CD8-positive, alpha-beta memory T cell (primary cell): Measurements from ENCODE around the gene PRRX1. TPM values are rescaled to one million over a fixed set of nuclear protein-coding genes. Genes with fewer than 3 reads are reported as not detected.

ENCODE experiments used
- CTCF ChIA-PET: fragments of 350-600 bp; sonication (Branson Sonifier 250); formaldehyde crosslinking; loops from one replicate; lab custom pipeline; 2021; ENCODE audit warnings: antibody characterized with exemption; lab: Charles Lee
- POLR2A ChIA-PET: fragments of 350-600 bp; sonication (Branson Sonifier 250); formaldehyde crosslinking; loops from one replicate; lab custom pipeline; 2021; ENCODE audit warnings: antibody characterized with exemption; lab: Charles Lee
- DNase-seq, 5 donors: peaks; one replicate each; pipeline versions ENCODE4 v3.0.0 to v3.0.0-alpha.2; 2020 to 2022; ENCODE audit warnings: mixed read lengths in 1 of 5
- H3K27ac ChIP-seq: one replicate; pipeline ENCODE4 v1.7.0; 2013; ENCODE audit warnings: low read depth, mild to moderate bottlenecking, low read length, moderate library complexity
- H3K27me3 ChIP-seq: 2 replicates; pipeline ENCODE4 v1.7.0; 2013; ENCODE audit warnings: low read length, mild to moderate bottlenecking; ENCODE audit not compliant: insufficient read depth, poor library complexity, severe bottlenecking
- H3K36me3 ChIP-seq: 2 replicates; pipeline ENCODE4 v1.7.0; 2013; ENCODE audit warnings: mild to moderate bottlenecking, low read length, moderate library complexity; ENCODE audit not compliant: insufficient read depth
- H3K4me1 ChIP-seq: 2 replicates; pipeline ENCODE4 v1.7.0; 2013; ENCODE audit warnings: mild to moderate bottlenecking, low read length, moderate library complexity; ENCODE audit not compliant: insufficient read depth
- H3K4me3 ChIP-seq: 2 replicates; pipeline ENCODE4 v1.7.0; 2013; ENCODE audit warnings: mild to moderate bottlenecking, low read length
- H3K9me3 ChIP-seq: 2 replicates; pipeline ENCODE4 v1.7.0; 2013; ENCODE audit warnings: mild to moderate bottlenecking, low read length
- H3K27ac Mint-ChIP-seq, 8 donors: one replicate each; pipeline ENCODE4 v1.8.0; 2020 to 2021; ENCODE audit warnings: mixed read lengths in 8 of 8, mild to moderate bottlenecking in 6 of 8, inconsistent platforms in 3 of 8, moderate library complexity in 3 of 8
- H3K27me3 Mint-ChIP-seq, 2 donors: one replicate each; pipeline ENCODE4 v1.8.0; 2020 to 2021; ENCODE audit warnings: mixed read lengths in 2 of 2, mild to moderate bottlenecking in 1 of 2, moderate library complexity in 1 of 2
- H3K36me3 Mint-ChIP-seq, 3 donors: one replicate each; pipeline ENCODE4 v1.8.0; 2020 to 2021; ENCODE audit warnings: mixed read lengths in 3 of 3, inconsistent platforms in 1 of 3, mild to moderate bottlenecking in 1 of 3
- H3K4me1 Mint-ChIP-seq, 3 donors: one replicate each; pipeline ENCODE4 v1.8.0; 2020 to 2021; ENCODE audit warnings: mixed read lengths in 3 of 3, inconsistent platforms in 1 of 3, mild to moderate bottlenecking in 1 of 3
- H3K4me3 Mint-ChIP-seq, 7 donors: one replicate each; pipeline ENCODE4 v1.8.0; 2020 to 2021; ENCODE audit warnings: mixed read lengths in 7 of 7, mild to moderate bottlenecking in 6 of 7, moderate library complexity in 4 of 7, inconsistent platforms in 2 of 7
- H3K9me3 Mint-ChIP-seq, 5 donors: one replicate each; pipeline ENCODE4 v1.8.0; 2020 to 2022; ENCODE audit warnings: mixed read lengths in 5 of 5, mild to moderate bottlenecking in 3 of 5, moderate library complexity in 2 of 5, inconsistent platforms in 1 of 5
- polyA plus RNA-seq: library from polyadenylated mRNA; unstranded; fragments of 300-500 nt; fragmentation: Illumina TruSeq; gene quantifications from one replicate; pipeline ENCODE4 v1.2.3, GENCODE V29; 2021
- total RNA-seq, 2 experiments: library from RNA; stranded (reverse); gene quantifications; one replicate each; pipeline ENCODE4 v1.2.3, GENCODE V29; 2021

The PRRX1 gene
- total and polyA plus RNA-seq, 3 experiments from 2014 or later, result not detected

DNA sequence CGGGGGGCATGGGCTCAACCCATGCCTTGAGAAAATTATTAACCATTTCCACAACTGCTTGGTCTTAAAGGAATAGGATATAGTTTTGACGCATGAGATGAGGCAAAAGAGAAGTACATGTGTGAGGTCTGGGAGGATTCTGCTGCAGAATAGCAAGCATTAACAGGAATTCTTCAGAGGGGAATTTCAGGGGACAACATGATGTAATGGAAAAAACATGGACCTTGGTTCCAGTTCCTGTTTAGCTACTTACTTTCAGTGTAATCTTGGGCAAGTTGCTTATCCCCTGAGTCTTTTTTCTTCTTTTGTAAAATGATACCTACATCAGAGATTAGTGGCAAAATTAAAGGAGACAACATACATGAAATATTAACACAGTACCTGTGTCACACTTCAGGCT, 85.6 kb downstream of the PRRX1 start:
- Mint-ChIP-seq H3K4me1 (no peaks in the 10 kb centered on the region), H3K36me3 (no peaks in the 10 kb centered on the region), H3K27ac (no peak overlapping the region), H3K27me3 (peaks cover 5 to 16% of the 10 kb centered on the region in 2 donors), H3K9me3 (peaks cover 0 to 2% (median 0%) of the 10 kb centered on the region in 5 donors), H3K4me3 (no peak overlapping the region)
- no peak overlapping the region for H3K4me3 ChIP-seq
- no peaks in the 10 kb centered on the region for H3K9me3 ChIP-seq
- no peaks in the 10 kb centered on the region for H3K27me3 ChIP-seq
- no peak for DNase-seq
- CTCF ChIA-PET, result interaction anchor here (1.7 kb wide), 1 partner anchor 9 kb away, joined by 4 read pairs; no protein-coding TSS in a partner anchor
- no peaks in the 10 kb centered on the region for H3K4me1 ChIP-seq
- POLR2A ChIA-PET, result no interaction called here
- no peak overlapping the region for H3K27ac ChIP-seq
- no peaks in the 10 kb centered on the region for H3K36me3 ChIP-seq

DNA sequence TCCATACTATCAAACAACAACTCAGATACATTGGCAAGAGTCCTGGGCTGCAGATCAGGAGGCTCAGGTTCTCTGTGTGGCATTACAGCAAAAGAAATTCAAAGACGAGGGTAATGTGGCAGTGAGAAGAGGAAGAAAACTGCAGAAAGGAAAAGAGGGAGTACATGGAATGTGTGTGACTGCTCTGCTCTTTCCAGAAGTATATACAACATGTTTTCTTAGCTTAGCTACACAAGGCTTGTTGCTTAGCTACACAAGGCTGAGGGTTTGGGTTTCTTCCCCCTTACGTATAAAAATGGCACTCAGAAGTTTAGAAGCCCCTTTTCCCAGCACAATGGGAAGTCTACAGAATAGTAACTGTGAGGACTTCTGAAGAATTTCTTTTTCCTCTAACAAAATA, 86.0 kb downstream of the PRRX1 start:
- Mint-ChIP-seq H3K27ac (no peak overlapping the region), H3K9me3 (peaks cover 0 to 2% (median 0%) of the 10 kb centered on the region in 5 donors), H3K27me3 (peaks cover 4 to 16% of the 10 kb centered on the region in 2 donors), H3K36me3 (no peaks in the 10 kb centered on the region), H3K4me3 (no peak overlapping the region), H3K4me1 (no peaks in the 10 kb centered on the region)
- Histone ChIP-seq H3K4me3 (no peak overlapping the region), H3K27me3 (no peaks in the 10 kb centered on the region), H3K4me1 (no peaks in the 10 kb centered on the region), H3K36me3 (no peaks in the 10 kb centered on the region), H3K9me3 (no peaks in the 10 kb centered on the region), H3K27ac (no peak overlapping the region)
- DNase-seq, result no peak
- ChIA-PET POLR2A (no interaction called here), CTCF (interaction anchor here (1.7 kb wide), 1 partner anchor 9 kb away, joined by 4 read pairs; no protein-coding TSS in a partner anchor)

DNA sequence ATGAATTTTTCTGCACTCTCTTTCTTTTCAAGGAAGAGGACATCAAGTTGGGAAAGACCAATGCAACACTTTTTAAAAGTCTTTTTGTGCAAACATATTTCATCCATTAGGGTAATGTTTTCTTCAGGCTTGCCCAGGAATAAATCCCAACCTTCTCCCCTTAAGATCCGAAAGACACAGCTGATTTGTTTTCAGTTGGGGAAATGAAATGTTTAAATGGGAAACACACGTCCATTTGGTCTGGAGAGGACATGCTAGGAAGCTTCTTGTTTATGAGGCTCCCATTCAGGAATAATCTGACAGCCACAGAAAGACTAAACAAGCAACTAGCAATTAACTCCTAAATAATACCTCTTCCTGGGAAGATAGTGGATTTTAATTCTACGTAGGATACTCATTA, 91.9 kb downstream of the PRRX1 start:
- Histone ChIP-seq H3K4me3 (no peak overlapping the region), H3K27me3 (no peaks in the 10 kb centered on the region), H3K27ac (no peak overlapping the region), H3K36me3 (no peaks in the 10 kb centered on the region), H3K4me1 (no peaks in the 10 kb centered on the region), H3K9me3 (no peaks in the 10 kb centered on the region)
- no peaks in the 10 kb centered on the region for H3K4me1 Mint-ChIP-seq
- ChIA-PET CTCF (no interaction called here), POLR2A (no interaction called here)
- no peak overlapping the region for H3K27ac Mint-ChIP-seq
- H3K27me3 Mint-ChIP-seq, result peaks cover 3 to 6% of the 10 kb centered on the region in 2 donors
- DNase-seq, result no peak
- peaks cover 0 to 2% (median 0%) of the 10 kb centered on the region in 5 donors for H3K9me3 Mint-ChIP-seq
- no peaks in the 10 kb centered on the region for H3K36me3 Mint-ChIP-seq
- H3K4me3 Mint-ChIP-seq, result no peak overlapping the region

DNA sequence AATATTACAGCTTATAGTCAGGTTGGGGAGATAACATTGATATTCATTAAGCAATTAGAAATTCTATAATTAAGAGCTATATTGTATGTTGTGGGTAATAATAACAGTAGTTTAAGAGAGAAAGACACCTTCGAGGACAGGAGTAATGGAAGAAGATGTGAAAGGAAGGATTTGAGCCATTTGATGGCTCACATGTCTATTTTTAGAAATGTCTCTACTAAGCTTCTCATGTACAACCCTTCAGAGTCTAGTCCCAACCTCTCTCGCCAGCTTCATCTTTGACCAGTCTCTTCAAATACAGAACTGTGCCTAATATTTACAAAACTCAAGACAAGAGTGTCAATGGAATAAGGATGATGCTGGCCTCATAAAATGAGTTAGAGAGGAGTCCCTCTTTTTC, 95.1 kb downstream of the PRRX1 start:
- ChIA-PET CTCF (interaction anchor here (1.2 kb wide), 1 partner anchor 10 kb away, joined by 4 read pairs; no protein-coding TSS in a partner anchor), POLR2A (no interaction called here)
- Mint-ChIP-seq H3K9me3 (peaks cover 0 to 7% (median 0%) of the 10 kb centered on the region in 5 donors), H3K4me3 (no peak overlapping the region), H3K4me1 (no peaks in the 10 kb centered on the region), H3K36me3 (no peaks in the 10 kb centered on the region), H3K27me3 (peaks cover 0 to 3% of the 10 kb centered on the region in 2 donors), H3K27ac (no peak overlapping the region)
- Histone ChIP-seq H3K4me1 (no peaks in the 10 kb centered on the region), H3K4me3 (no peak overlapping the region), H3K9me3 (no peaks in the 10 kb centered on the region), H3K36me3 (no peaks in the 10 kb centered on the region), H3K27ac (no peak overlapping the region), H3K27me3 (no peaks in the 10 kb centered on the region)
- DNase-seq, result no peak

DNA sequence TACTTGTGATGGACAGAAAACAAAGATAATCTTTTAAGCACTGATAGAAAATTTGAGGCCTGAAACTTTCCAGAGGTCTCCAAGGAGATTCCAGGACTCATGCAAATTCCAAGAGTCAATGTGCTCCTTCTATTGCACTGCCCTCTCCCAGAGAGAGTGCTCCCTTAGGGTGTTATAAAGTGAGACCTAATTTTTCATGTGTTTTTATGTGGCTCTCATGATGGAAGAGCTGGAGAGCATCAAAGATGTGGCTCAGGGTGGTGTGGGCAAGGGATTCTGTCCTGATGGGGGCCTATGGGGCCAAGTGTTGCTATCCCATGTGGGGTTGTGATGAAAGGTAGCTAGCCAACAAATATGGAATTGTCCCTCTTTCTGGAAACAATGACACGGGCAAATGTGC, 101.3 kb downstream of the PRRX1 start:
- ChIA-PET POLR2A (no interaction called here), CTCF (interaction anchor here (1.1 kb wide), 1 partner anchor 8 kb away, joined by 4 read pairs; no protein-coding TSS in a partner anchor)
- Mint-ChIP-seq H3K4me1 (no peaks in the 10 kb centered on the region), H3K9me3 (peaks cover 0 to 5% (median 0%) of the 10 kb centered on the region in 5 donors), H3K36me3 (no peaks in the 10 kb centered on the region), H3K4me3 (no peak overlapping the region), H3K27ac (no peak overlapping the region), H3K27me3 (peaks cover 4 to 8% of the 10 kb centered on the region in 2 donors)
- Histone ChIP-seq H3K4me1 (no peaks in the 10 kb centered on the region), H3K4me3 (no peak overlapping the region), H3K9me3 (no peaks in the 10 kb centered on the region), H3K27me3 (no peaks in the 10 kb centered on the region), H3K36me3 (no peaks in the 10 kb centered on the region), H3K27ac (no peak overlapping the region)
- no peak for DNase-seq

DNA sequence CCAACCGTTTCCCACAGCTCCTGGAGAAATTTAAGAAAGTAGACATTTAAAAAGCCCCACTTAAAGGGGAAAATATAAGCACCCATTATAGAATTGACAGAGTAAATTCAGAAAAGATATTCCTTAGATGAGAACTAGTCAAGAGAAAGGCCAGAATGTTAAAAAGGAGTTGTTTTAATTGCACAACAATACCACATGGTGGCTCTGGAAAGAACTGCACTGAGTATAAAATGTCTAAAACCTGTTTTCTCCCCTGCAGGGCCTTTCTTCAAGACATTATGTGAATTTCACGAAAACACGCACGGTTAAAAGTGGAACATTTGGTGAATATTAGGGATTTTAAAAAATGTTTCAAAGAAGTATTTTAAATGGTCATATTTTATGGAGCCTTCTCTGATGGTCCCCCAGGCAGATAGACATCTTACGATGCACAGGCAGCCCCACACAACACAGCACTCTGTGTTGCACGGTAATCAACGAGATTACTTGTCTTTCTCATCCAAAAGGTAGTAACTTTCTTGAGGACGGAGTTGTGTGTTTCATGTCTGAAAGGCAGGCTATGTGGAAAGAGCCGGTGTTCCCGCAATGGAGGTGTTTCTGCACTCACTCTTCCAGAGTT, 101.9 kb downstream of the PRRX1 start:
- Mint-ChIP-seq H3K4me3 (no peak overlapping the region), H3K27me3 (peaks cover 4 to 8% of the 10 kb centered on the region in 2 donors), H3K9me3 (peaks cover 0 to 5% (median 0%) of the 10 kb centered on the region in 5 donors), H3K27ac (no peak overlapping the region), H3K4me1 (no peaks in the 10 kb centered on the region), H3K36me3 (no peaks in the 10 kb centered on the region)
- Histone ChIP-seq H3K4me3 (no peak overlapping the region), H3K27me3 (no peaks in the 10 kb centered on the region), H3K9me3 (no peaks in the 10 kb centered on the region), H3K27ac (no peak overlapping the region), H3K4me1 (no peaks in the 10 kb centered on the region), H3K36me3 (no peaks in the 10 kb centered on the region)
- DNase-seq, result no peak
- ChIA-PET CTCF (no interaction called here), POLR2A (no interaction called here)

DNA sequence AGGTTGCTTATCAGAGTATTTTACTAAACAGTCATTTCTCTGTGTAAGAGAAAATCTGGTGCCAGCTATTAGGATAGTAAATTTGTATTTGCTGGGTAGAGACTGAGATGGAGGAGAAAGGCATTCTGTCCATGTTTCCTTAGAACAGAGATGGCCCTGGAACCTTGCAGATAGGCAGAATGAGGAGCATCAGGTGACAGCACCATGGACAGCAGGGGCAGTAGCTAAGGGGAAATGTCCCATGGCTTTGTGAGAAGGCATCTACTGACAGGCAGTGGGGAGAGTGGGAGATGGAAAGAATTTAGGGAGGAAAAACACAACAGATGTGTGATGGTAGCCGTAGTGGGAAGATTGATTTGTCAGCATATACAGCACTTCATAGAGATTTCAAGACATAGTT, 105.0 kb downstream of the PRRX1 start:
- no peaks in the 10 kb centered on the region for H3K27me3 ChIP-seq
- CTCF ChIA-PET, result no interaction called here
- H3K9me3 ChIP-seq, result no peaks in the 10 kb centered on the region
- no peaks in the 10 kb centered on the region for H3K4me1 Mint-ChIP-seq
- H3K36me3 Mint-ChIP-seq, result no peaks in the 10 kb centered on the region
- peaks cover 4 to 8% of the 10 kb centered on the region in 2 donors for H3K27me3 Mint-ChIP-seq
- H3K27ac Mint-ChIP-seq, result no peak overlapping the region
- no peak overlapping the region for H3K4me3 Mint-ChIP-seq
- no peak overlapping the region for H3K27ac ChIP-seq
- H3K36me3 ChIP-seq, result no peaks in the 10 kb centered on the region
- DNase-seq, result no peak
- H3K4me1 ChIP-seq, result no peaks in the 10 kb centered on the region
- no peak overlapping the region for H3K4me3 ChIP-seq
- POLR2A ChIA-PET, result no interaction called here
- H3K9me3 Mint-ChIP-seq, result no peaks in the 10 kb centered on the region

DNA sequence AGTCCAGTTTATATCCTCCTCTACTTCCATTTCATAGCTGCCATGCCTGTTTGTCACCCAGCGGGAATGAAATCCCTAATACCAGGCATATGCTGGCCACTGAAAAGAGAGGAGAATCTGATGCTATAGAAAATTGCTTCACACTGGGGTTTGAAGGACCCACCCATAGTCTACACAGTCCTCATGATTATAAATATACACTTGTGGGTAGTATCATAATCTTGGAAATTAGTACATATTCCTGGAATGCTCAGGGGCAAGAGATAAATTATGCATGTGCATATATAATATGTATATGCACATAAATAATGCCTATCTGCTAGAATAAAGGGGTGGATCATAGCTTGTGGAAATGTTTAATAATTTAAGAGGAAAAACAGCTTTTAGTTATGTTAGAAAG, 105.8 kb downstream of the PRRX1 start:
- H3K9me3 ChIP-seq, result no peaks in the 10 kb centered on the region
- H3K36me3 ChIP-seq, result no peaks in the 10 kb centered on the region
- Mint-ChIP-seq H3K36me3 (no peaks in the 10 kb centered on the region), H3K27ac (no peak overlapping the region), H3K4me1 (no peaks in the 10 kb centered on the region), H3K27me3 (peaks cover 4 to 8% of the 10 kb centered on the region in 2 donors), H3K4me3 (no peak overlapping the region), H3K9me3 (no peaks in the 10 kb centered on the region)
- H3K4me3 ChIP-seq, result no peak overlapping the region
- H3K27me3 ChIP-seq, result no peaks in the 10 kb centered on the region
- ChIA-PET CTCF (no interaction called here), POLR2A (no interaction called here)
- no peaks in the 10 kb centered on the region for H3K4me1 ChIP-seq
- no peak overlapping the region for H3K27ac ChIP-seq
- DNase-seq, result no peak
